Panc1 (cell line): ENCODE results near the gene MAPT. TPM values are rescaled to one million over a fixed set of nuclear protein-coding genes. Genes with fewer than 3 reads are reported as not detected.

Experiments
- ATAC-seq: fragments of 200-7000 bp; cut with Tn5 transposase; 2 replicates; pipeline ENCODE4 v1.9.1; 2020; ENCODE audit warnings: mild to moderate bottlenecking, moderate library complexity
- BruUV-seq: library from RNA; stranded (reverse); fragments of 400-500 nt; replicated peaks from 2 replicates; lab custom pipeline; 2021; lab: Mats Ljungman, UMichigan
- CTCF ChIA-PET: fragments of 300-600 bp; sonication (Branson Sonifier 250); formaldehyde crosslinking; loops from one replicate; lab custom pipeline; 2022; ENCODE audit warnings: antibody characterized with exemption; lab: Charles Lee
- POLR2A ChIA-PET: fragments of 300-600 bp; sonication (Branson Sonifier 250); formaldehyde crosslinking; loops from one replicate; lab custom pipeline; 2022; ENCODE audit warnings: antibody characterized with exemption; lab: Charles Lee
- DNase-seq: peaks from one replicate; pipeline ENCODE4 v3.0.0-alpha.2; 2010; ENCODE audit warnings: low read depth, low spot score
- H3K27ac ChIP-seq: 2 replicates; pipeline ENCODE4 v1.5.1; 2011; ENCODE audit warnings: mild to moderate bottlenecking, low read length, inconsistent platforms
- H3K27me3 ChIP-seq: fragments of 200-500 bp; sonication (Bioruptor generic); 2 replicates; pipeline ENCODE4 v1.6.0; 2014; ENCODE audit warnings: low read length, inconsistent platforms; ENCODE audit not compliant: control insufficient read depth, insufficient read depth
- H3K36me3 ChIP-seq: fragments of 200-500 bp; sonication (Bioruptor generic); 2 replicates; pipeline ENCODE4 v1.5.1; 2014; ENCODE audit warnings: inconsistent platforms, mild to moderate bottlenecking, low read length, moderate library complexity; ENCODE audit not compliant: control insufficient read depth, insufficient read depth
- H3K4me1 ChIP-seq: 2 replicates; pipeline ENCODE4 v1.5.1; 2011; ENCODE audit warnings: inconsistent platforms, mild to moderate bottlenecking, low read length, moderate library complexity; ENCODE audit not compliant: control insufficient read depth, insufficient read depth
- H3K4me3 ChIP-seq, 2 experiments: 2 replicates each; pipeline ENCODE4 v1.5.1; 2011 to 2012; ENCODE audit warnings: low read depth in 2 of 2, low read length in 2 of 2, mild to moderate bottlenecking in 2 of 2, inconsistent platforms in 1 of 2, moderate library complexity in 1 of 2
- H3K9me3 ChIP-seq: fragments of 200-500 bp; sonication (Bioruptor generic); 2 replicates; pipeline ENCODE4 v1.5.1; 2014; ENCODE audit warnings: low read depth, mild to moderate bottlenecking, inconsistent platforms, low read length, moderate library complexity; ENCODE audit not compliant: control insufficient read depth, insufficient read depth
- CTCF ChIP-seq: fragments of 450-650 bp; IDR thresholded peaks from 2 replicates; pipeline ENCODE4 v1.5.1; 2017; ENCODE audit warnings: mild to moderate bottlenecking
- POLR2AphosphoS5 ChIP-seq: IDR thresholded peaks from 2 replicates; pipeline ENCODE4 v1.6.1; 2012; ENCODE audit warnings: mild to moderate bottlenecking, low read depth, low read length, moderate library complexity
- SIN3A ChIP-seq: IDR thresholded peaks from 2 replicates; pipeline ENCODE4 v1.6.1; 2012; ENCODE audit warnings: low read depth, mild to moderate bottlenecking, low read length, moderate library complexity, borderline replicate concordance; ENCODE audit not compliant: insufficient read depth
- TCF7L2 ChIP-seq: IDR thresholded peaks from 2 replicates; pipeline ENCODE4 v1.6.1; 2011; ENCODE audit warnings: mild to moderate bottlenecking, low read depth, low read length, inconsistent platforms
- in situ Hi-C: cut with HindIII; loops from 2 replicates; pipeline ENCODE4 v1.10.0; 2016; ENCODE audit warnings: low sequenced_read_pairs, low pct_unique_long_range_greater_than_20kb
- intact Hi-C: fragments of 100-400 bp; cut with micrococcal nuclease; formaldehyde crosslinking; loops from one replicate; pipeline ENCODE4 v1.10.0; 2022; ENCODE audit not compliant: unreplicated experiment
- total RNA-seq: library from RNA; stranded (reverse); gene quantifications from one replicate; pipeline ENCODE4 v1.2.1, GENCODE V29; 2021; ENCODE audit not compliant: unreplicated experiment
- TF ChIP-seq, protein P1 (sequence below), 2 experiments: IDR thresholded peaks; 2 replicates each; pipeline ENCODE4 v1.6.1; 2011 to 2012; ENCODE audit warnings: low read depth in 2 of 2, control low read depth in 1 of 2, low read length in 1 of 2, mild to moderate bottlenecking in 1 of 2, moderate library complexity in 1 of 2; ENCODE audit not compliant: insufficient read depth in 1 of 2

Gene MAPT
- total RNA-seq, 1 experiment from 2014 or later = 0.59 TPM

GRCh38 chr17:45871718-45872117, 22.6 kb upstream of the MAPT start:
- TF ChIP-seq, protein P1, sequence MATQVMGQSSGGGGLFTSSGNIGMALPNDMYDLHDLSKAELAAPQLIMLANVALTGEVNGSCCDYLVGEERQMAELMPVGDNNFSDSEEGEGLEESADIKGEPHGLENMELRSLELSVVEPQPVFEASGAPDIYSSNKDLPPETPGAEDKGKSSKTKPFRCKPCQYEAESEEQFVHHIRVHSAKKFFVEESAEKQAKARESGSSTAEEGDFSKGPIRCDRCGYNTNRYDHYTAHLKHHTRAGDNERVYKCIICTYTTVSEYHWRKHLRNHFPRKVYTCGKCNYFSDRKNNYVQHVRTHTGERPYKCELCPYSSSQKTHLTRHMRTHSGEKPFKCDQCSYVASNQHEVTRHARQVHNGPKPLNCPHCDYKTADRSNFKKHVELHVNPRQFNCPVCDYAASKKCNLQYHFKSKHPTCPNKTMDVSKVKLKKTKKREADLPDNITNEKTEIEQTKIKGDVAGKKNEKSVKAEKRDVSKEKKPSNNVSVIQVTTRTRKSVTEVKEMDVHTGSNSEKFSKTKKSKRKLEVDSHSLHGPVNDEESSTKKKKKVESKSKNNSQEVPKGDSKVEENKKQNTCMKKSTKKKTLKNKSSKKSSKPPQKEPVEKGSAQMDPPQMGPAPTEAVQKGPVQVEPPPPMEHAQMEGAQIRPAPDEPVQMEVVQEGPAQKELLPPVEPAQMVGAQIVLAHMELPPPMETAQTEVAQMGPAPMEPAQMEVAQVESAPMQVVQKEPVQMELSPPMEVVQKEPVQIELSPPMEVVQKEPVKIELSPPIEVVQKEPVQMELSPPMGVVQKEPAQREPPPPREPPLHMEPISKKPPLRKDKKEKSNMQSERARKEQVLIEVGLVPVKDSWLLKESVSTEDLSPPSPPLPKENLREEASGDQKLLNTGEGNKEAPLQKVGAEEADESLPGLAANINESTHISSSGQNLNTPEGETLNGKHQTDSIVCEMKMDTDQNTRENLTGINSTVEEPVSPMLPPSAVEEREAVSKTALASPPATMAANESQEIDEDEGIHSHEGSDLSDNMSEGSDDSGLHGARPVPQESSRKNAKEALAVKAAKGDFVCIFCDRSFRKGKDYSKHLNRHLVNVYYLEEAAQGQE (IDR thresholded peaks at IDR 0.05; ENCODE audit: insufficient read depth in 1 of 2, low read depth in 2 of 2, low read length in 1 of 2) = no peak
- TF ChIP-seq TCF7L2 = no peak
- TF ChIP-seq SIN3A = no peak
- TF ChIP-seq POLR2AphosphoS5 = no peak
- no peak for TF ChIP-seq CTCF
- CTCF ChIA-PET = no interaction called here

GRCh38 chr17:45873728-45874127, 20.6 kb upstream of the MAPT start:
- in situ Hi-C loops = no loop called here
- no peak for DNase-seq
- no TSS peak for BruUV-seq
- intact Hi-C loops = no loop called here
- no peak for ATAC-seq
- ChIA-PET POLR2A (no interaction called here), CTCF (no interaction called here)
- Histone ChIP-seq H3K36me3 (no peaks in the 10 kb centered on the region), H3K4me1 (no peaks in the 10 kb centered on the region), H3K27me3 (peaks cover 2% of the 10 kb centered on the region; the same call in 1 of the 2 replicates), H3K4me3 (no peak overlapping the region), H3K9me3 (no peaks in the 10 kb centered on the region), H3K27ac (no peak overlapping the region)
- TF ChIP-seq, protein P1 (IDR thresholded peaks at IDR 0.05; ENCODE audit: insufficient read depth in 1 of 2, low read depth in 2 of 2, low read length in 1 of 2) = no peak
- TF ChIP-seq POLR2AphosphoS5 (no peak), SIN3A (no peak), CTCF (no peak), TCF7L2 (no peak)

More at GRCh38 chr17:45871718-45872117, 22.6 kb upstream of the MAPT start:
- no peak for ATAC-seq
- intact Hi-C loops = no loop called here
- no peak for DNase-seq
- no peaks in the 10 kb centered on the region for H3K4me1 ChIP-seq
- H3K27ac ChIP-seq = no peak overlapping the region
- H3K4me3 ChIP-seq = no peak overlapping the region
- peaks cover 2% of the 10 kb centered on the region; the same call in 1 of the 2 replicates for H3K27me3 ChIP-seq
- no peaks in the 10 kb centered on the region for H3K36me3 ChIP-seq
- H3K9me3 ChIP-seq = no peaks in the 10 kb centered on the region
- in situ Hi-C loops = no loop called here
- no TSS peak for BruUV-seq
- POLR2A ChIA-PET = no interaction called here
